GM12878 (cell line): ENCODE data around the gene IL11. TPM values are rescaled to one million over a fixed set of nuclear protein-coding genes. Genes with fewer than 3 reads are reported as not detected.

Experiments used
- BACH1 ChIP-seq: fragments of 450-650 bp; IDR thresholded peaks from 2 replicates; pipeline ENCODE4 v1.6.1; 2017; ENCODE audit warnings: mild to moderate bottlenecking, borderline replicate concordance
- GATAD2B ChIP-seq: fragments of 450-650 bp; conservative IDR thresholded peaks from 2 replicates; pipeline ENCODE4 v1.6.1; 2017; ENCODE audit warnings: low read depth, mild to moderate bottlenecking, moderate library complexity
- HDAC6 ChIP-seq: fragments of 200-600 bp; sonication (generic); IDR thresholded peaks from one replicate; pipeline ENCODE4 v1.8.0; 2017; ENCODE audit warnings: antibody characterized with exemption; ENCODE audit not compliant: unreplicated experiment
- IKZF1 ChIP-seq: fragments of 450-650 bp; conservative IDR thresholded peaks from 2 replicates; pipeline ENCODE4 v1.6.1; 2017; ENCODE audit warnings: antibody characterized with exemption, mild to moderate bottlenecking
- KLF5 ChIP-seq: fragments of 450-650 bp; IDR thresholded peaks from 2 replicates; pipeline ENCODE4 v1.6.1; 2014; ENCODE audit warnings: mild to moderate bottlenecking; ENCODE audit not compliant: partially characterized antibody
- LARP7 ChIP-seq: fragments of 450-650 bp; IDR thresholded peaks from 2 replicates; pipeline ENCODE4 v1.6.1; 2017; ENCODE audit warnings: mild to moderate bottlenecking
- NKRF ChIP-seq: fragments of 450-650 bp; conservative IDR thresholded peaks from 2 replicates; pipeline ENCODE4 v1.6.1; 2017; ENCODE audit warnings: mild to moderate bottlenecking, moderate library complexity
- POLR2A ChIP-seq: IDR thresholded peaks from 2 replicates; pipeline ENCODE4 v1.6.1; 2011; ENCODE audit warnings: low read depth, mild to moderate bottlenecking, low read length
- POLR2AphosphoS2 ChIP-seq: IDR thresholded peaks from 2 replicates; pipeline ENCODE4 v1.6.1; 2011; ENCODE audit warnings: low read depth, mild to moderate bottlenecking, low read length, improper control_type of control experiment, moderate library complexity
- POLR2AphosphoS5 ChIP-seq: IDR thresholded peaks from 2 replicates; pipeline ENCODE4 v1.6.1; 2011; ENCODE audit warnings: mild to moderate bottlenecking, low read length, inconsistent platforms
- RB1 ChIP-seq: fragments of 450-650 bp; formaldehyde crosslinking; IDR thresholded peaks from 2 replicates; pipeline ENCODE4 v1.6.1; 2017; ENCODE audit warnings: mild to moderate bottlenecking, borderline replicate concordance
- SIN3A ChIP-seq: IDR thresholded peaks from 2 replicates; pipeline ENCODE4 v1.6.1; 2012; ENCODE audit warnings: low read depth, low read length, improper control_type of control experiment
- SMAD5 ChIP-seq: IDR thresholded peaks from 2 replicates; pipeline ENCODE4 v1.6.1; 2016; ENCODE audit warnings: antibody characterized with exemption, low read depth
- SMARCA5 ChIP-seq: fragments of 450-650 bp; IDR thresholded peaks from 2 replicates; pipeline ENCODE4 v1.6.1; 2017; ENCODE audit warnings: mild to moderate bottlenecking
- STAT1 ChIP-seq: fragments of 450-650 bp; conservative IDR thresholded peaks from 2 replicates; pipeline ENCODE4 v1.6.1; 2014; ENCODE audit warnings: antibody characterized with exemption, mild to moderate bottlenecking
- TAF1 ChIP-seq: IDR thresholded peaks from 2 replicates; pipeline ENCODE4 v1.6.1; 2011; ENCODE audit warnings: mild to moderate bottlenecking, low read depth, low read length, borderline replicate concordance
- TCF12 ChIP-seq: IDR thresholded peaks from 2 replicates; pipeline ENCODE4 v1.6.1; 2011; ENCODE audit warnings: low read depth, mild to moderate bottlenecking, low read length
- TCF3 ChIP-seq: IDR thresholded peaks from 2 replicates; pipeline ENCODE4 v1.6.1; 2012; ENCODE audit warnings: low read depth, mild to moderate bottlenecking, low read length, borderline replicate concordance; ENCODE audit not compliant: insufficient read depth
- ZBED1 ChIP-seq: IDR thresholded peaks from 2 replicates; pipeline ENCODE4 v1.6.1; 2016; ENCODE audit warnings: borderline replicate concordance
- ZBTB11 ChIP-seq: fragments of 450-650 bp; formaldehyde crosslinking; IDR thresholded peaks from 2 replicates; pipeline ENCODE4 v1.5.0; 2022; ENCODE audit warnings: mild to moderate bottlenecking, missing genetic modification characterization
- ZNF24 ChIP-seq: fragments of 450-650 bp; IDR thresholded peaks from 2 replicates; pipeline ENCODE4 v1.6.1; 2017; ENCODE audit warnings: antibody characterized with exemption, mild to moderate bottlenecking
- ZNF687 ChIP-seq: fragments of 450-650 bp; IDR thresholded peaks from 2 replicates; pipeline ENCODE4 v1.6.1; 2017; ENCODE audit warnings: mild to moderate bottlenecking, moderate library complexity
- polyA plus RNA-seq, 11 experiments: library from polyadenylated mRNA; depleted of rRNA in 4 of 11; unstranded in 6 of 11; stranded (reverse) in 5 of 11; fragments of >200 nt; fragmentation: Nextera tagmentation in 4 of 11; fragmentation: Illumina TruSeq in 1 of 11; extraction: Ambion mirVana in 4 of 11; extraction: Trizol in 1 of 11; gene quantifications; 1 replicate in 1 of 11; 2 replicates in 10 of 11; pipeline versions ENCODE4 v1.2.1 to v1.2.3, GENCODE V29; 2011 to 2016; ENCODE audit warnings: inconsistent platforms in 2 of 11, missing spikeins in 2 of 11, low read depth in 1 of 11
- total RNA-seq, 4 experiments: library from RNA; depleted of rRNA in 3 of 4; stranded (reverse); fragments of >200 nt in 3 of 4; fragmentation: Illumina TruSeq in 1 of 4; extraction: Trizol in 1 of 4; gene quantifications; 2 replicates each; pipeline versions ENCODE4 v1.2.1 to v1.2.3, GENCODE V29; 2013 to 2021

IL11 gene
- total and polyA plus RNA-seq, 10 of the 15 experiments (the other 5 are each of a cell fraction or from before 2014, with no cell fraction given), result 0.15 TPM; not detected in 9

GRCh38 chr19:55407550-55407799 is 37.2 kb upstream of the IL11 start, which contains the start of gene UBE2S (continued):
- peak; percentile 96 for TF ChIP-seq GATAD2B
- peak; percentile 73; the same call in 1 of the 2 replicates for TF ChIP-seq RB1
- TF ChIP-seq SMAD5, result peak; percentile 97
- peak; percentile 61; the same call in 1 of the 2 replicates for TF ChIP-seq ZNF24
- TF ChIP-seq NKRF, result peak; percentile 97
- TF ChIP-seq ZBED1, result peak; percentile 35; the same call in 1 of the 2 replicates
- peak; percentile 97 for TF ChIP-seq BACH1
- TF ChIP-seq IKZF1, result peak; percentile 55; the same call in 1 of the 2 replicates
- TF ChIP-seq HDAC6, result peak; percentile 97
- peak; percentile 98; the same call in 1 of the 2 replicates for TF ChIP-seq LARP7
- TF ChIP-seq KLF5, result peak; percentile 84
- TF ChIP-seq POLR2AphosphoS2, result peak; percentile 96
- TF ChIP-seq TAF1, result peak; percentile 95
- peak; percentile 86 for TF ChIP-seq SMARCA5
- TF ChIP-seq ZBTB11 (CRISPR knock-in tag), result peak; percentile 47; the same call in 1 of the 2 replicates
- TF ChIP-seq STAT1, result peak; percentile 87; the same call in 1 of the 2 replicates
- TF ChIP-seq TCF3, result peak; percentile 92
- TF ChIP-seq SIN3A, result peak; percentile 83
- TF ChIP-seq POLR2A, result peak; percentile 97
- TF ChIP-seq TCF12, result peak; percentile 56; the same call in 1 of the 2 replicates
- peak; percentile 98 for TF ChIP-seq POLR2AphosphoS5
- peak; percentile 96; the same call in 1 of the 2 replicates for TF ChIP-seq ZNF687
